Liver (tissue), 3 donors: ENCODE results near the gene POPDC2.

ENCODE experiments used
- ATF3 ChIP-seq: IDR thresholded peaks from 2 replicates; pipeline ENCODE4 v1.6.1; 2016; ENCODE audit warnings: antibody characterized with exemption
- CTCF ChIP-seq: fragments of 150-350 bp; IDR thresholded peaks from 2 replicates; pipeline ENCODE4 v1.5.1; 2017; ENCODE audit warnings: improper control_type of control experiment, low read depth, low read length; ENCODE audit not compliant: missing input control
- EGR1 ChIP-seq, 2 donors: IDR thresholded peaks; 2 replicates each; pipeline ENCODE4 v1.6.1; 2016 to 2018; ENCODE audit warnings: antibody characterized with exemption in 2 of 2, low read depth in 2 of 2
- HNF4G ChIP-seq: IDR thresholded peaks from 2 replicates; pipeline ENCODE4 v1.6.1; 2016; ENCODE audit warnings: antibody characterized with exemption
- RAD21 ChIP-seq, 2 donors: IDR thresholded peaks; 2 replicates each; pipeline ENCODE4 v1.6.1; 2016; ENCODE audit warnings: antibody characterized with exemption in 2 of 2, mild to moderate bottlenecking in 2 of 2
- REST ChIP-seq: IDR thresholded peaks from 2 replicates; pipeline ENCODE4 v1.6.1; 2016; ENCODE audit warnings: antibody characterized with exemption, mild to moderate bottlenecking
- RXRA ChIP-seq, 2 donors: IDR thresholded peaks; 2 replicates each; pipeline ENCODE4 v1.6.1; 2017 to 2018; ENCODE audit warnings: antibody characterized with exemption in 2 of 2, mild to moderate bottlenecking in 1 of 2
- SP1 ChIP-seq: IDR thresholded peaks from 2 replicates; pipeline ENCODE4 v1.6.1; 2018; ENCODE audit warnings: antibody characterized with exemption, mild to moderate bottlenecking
- TAF1 ChIP-seq: conservative IDR thresholded peaks from 2 replicates; pipeline ENCODE4 v1.6.1; 2016; ENCODE audit warnings: antibody characterized with exemption, mild to moderate bottlenecking
- YY1 ChIP-seq: IDR thresholded peaks from 2 replicates; pipeline ENCODE4 v1.6.1; 2016; ENCODE audit warnings: antibody characterized with exemption, mild to moderate bottlenecking
- ZBTB33 ChIP-seq: IDR thresholded peaks from 2 replicates; pipeline ENCODE4 v1.6.1; 2016; ENCODE audit warnings: antibody characterized with exemption
- TF ChIP-seq, protein P1 (sequence below): IDR thresholded peaks from 2 replicates; pipeline ENCODE4 v1.6.1; 2016; ENCODE audit warnings: antibody characterized with exemption
- donor health status: healthy.
- donor health status: healthy.

- TF ChIP-seq CTCF (no peak), YY1 (no peak), RXRA (IDR thresholded peaks at IDR 0.05) (no peak), TAF1 (no peak), RAD21 (IDR thresholded peaks at IDR 0.05) (no peak), ZBTB33 (no peak), REST (no peak), HNF4G (no peak), EGR1 (IDR thresholded peaks at IDR 0.05; ENCODE audit: low read depth in 2 of 2) (no peak), ATF3 (no peak), SP1 (no peak)
- TF ChIP-seq, protein P1, sequence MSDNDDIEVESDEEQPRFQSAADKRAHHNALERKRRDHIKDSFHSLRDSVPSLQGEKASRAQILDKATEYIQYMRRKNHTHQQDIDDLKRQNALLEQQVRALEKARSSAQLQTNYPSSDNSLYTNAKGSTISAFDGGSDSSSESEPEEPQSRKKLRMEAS, result no peak
Observed at GRCh38 chr3:119620899-119621298, 39.5 kb downstream of the POPDC2 start.
